ENCODE data around the gene SLC35E4. TPM values are rescaled to one million over a fixed set of nuclear protein-coding genes. Genes with fewer than 3 reads are reported as not detected.
"Not testable (repeated sequence)": the region's sequence is repeated elsewhere in the genome, so short reads cannot be mapped to it uniquely, and the experiment has no call there.

The SLC35E4 gene
- total RNA-seq, 1 donor from 2014 or later = 16.9 TPM

DNA sequence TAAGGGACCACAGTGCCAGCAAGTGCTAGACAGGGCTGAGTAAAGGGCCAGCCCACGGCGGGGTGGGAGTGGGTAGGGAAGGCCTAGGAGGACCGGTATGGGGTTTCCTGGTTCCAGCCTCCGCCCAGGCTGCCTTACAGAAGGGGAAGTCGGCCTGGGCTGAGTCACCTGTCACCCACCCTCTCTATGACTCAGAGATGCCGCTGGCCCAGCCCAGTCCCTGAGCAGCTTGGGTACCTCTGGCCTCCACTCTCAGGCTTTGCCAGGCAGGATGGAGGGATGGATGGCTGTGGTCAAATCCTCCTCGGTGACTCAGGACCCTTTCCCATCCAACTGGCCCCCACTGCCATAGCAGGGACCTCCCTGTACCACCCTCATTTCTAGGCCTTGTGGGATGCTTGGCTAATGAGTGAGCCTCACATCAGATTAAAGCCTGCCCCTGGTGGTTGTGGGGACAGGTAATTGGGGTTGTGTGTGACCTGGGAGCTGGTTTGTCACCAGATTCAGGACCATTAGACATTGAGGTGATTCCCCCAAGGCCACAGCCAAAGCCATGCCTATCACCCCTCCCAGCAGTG lies 13.9 kb downstream of the SLC35E4 start:
- DNase-seq (ENCODE audit: low read depth) = peak; percentile 70

DNA sequence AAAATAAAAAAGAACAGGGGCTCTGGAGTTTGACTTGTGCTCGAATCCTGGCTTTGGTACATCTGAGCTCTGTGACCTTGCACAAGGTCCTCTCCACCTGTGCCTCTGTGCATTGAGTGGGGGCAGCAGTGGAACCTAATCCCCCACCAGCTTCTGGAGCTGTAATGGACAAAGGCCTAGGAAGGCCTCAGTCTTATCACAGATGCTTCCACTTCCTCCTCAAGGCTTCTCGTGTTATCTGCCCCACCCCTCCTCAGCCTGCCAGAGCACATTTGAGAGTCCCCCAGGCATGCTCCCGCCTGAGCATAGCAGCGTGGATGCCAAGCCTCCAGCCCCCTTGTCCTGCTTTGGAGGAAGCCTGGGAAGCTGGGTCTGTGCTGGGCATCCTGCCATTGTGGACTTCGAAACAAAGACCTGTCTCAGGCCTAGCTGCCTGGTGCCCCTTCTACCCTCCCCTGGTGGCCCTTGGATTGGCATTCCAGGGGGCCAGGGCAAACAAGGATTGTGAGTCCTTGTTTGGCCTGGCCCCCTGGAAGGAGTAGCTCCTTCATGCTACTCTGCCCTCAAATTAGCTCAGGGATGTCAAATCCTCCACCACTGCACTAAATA lies 15.0 kb downstream of the SLC35E4 start:
- DNase-seq (ENCODE audit: low read depth) = no peak

DNA sequence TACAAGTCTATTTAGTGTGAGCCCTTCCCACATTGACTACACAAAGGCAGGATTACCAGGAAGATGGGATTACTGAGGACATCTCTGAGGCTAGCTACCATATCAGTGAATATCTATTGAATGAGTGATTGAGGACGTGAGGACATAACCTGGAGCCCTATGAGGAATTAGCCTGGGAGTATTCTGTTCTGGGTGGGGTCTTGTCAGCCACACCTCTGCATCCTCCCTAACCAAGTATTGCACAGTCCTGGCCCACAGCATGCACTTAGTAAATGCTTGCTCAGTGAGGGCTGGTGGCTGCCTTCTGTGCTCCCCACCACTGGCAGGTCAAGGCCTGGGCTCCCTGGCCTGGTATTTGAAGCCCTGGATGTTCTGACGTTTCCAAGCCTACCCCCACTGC lies 17.3 kb downstream of the SLC35E4 start:
- DNase-seq (ENCODE audit: low read depth) = no peak

DNA sequence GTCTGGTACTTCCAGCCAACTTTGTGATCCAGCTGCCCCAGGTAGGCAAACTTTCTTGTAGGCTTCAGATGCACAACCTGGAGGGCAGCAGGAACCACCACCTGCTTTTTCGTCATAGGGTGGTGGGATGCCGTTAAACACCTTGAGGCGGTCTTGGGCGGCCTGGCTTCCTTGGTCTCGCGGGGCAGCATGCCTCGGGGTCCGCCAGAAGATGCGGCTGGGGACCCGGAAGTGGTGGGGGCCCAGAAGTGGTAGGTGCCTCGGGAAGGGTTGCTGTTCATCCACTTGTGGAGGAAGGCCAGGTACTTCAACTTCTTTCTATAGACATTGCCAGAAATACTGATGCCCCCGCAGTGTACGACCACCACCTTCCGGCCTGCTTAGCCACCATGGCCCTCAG lies 18.8 kb downstream of the SLC35E4 start:
- no peak for DNase-seq (ENCODE audit: low read depth)

DNA sequence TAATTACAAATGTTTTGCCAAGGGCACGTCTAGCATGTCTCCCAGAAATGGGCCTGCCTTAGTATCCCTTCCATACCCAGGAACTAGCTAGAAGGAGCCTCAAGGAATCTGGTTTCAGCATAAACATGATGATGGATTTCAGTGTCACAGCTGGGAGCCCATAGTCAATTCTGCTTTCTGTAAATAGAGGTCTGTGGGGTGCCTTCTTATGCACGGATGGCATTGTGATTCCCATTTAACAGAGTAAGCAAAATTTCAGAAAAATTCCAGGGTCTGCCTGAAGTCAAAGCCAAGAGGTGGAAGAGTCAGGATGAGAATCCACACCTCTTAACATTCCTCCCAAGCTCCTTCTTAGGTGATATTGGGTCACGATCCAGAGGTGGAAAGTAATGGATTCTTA lies 20.0 kb downstream of the SLC35E4 start:
- DNase-seq (ENCODE audit: low read depth) = no peak

DNA sequence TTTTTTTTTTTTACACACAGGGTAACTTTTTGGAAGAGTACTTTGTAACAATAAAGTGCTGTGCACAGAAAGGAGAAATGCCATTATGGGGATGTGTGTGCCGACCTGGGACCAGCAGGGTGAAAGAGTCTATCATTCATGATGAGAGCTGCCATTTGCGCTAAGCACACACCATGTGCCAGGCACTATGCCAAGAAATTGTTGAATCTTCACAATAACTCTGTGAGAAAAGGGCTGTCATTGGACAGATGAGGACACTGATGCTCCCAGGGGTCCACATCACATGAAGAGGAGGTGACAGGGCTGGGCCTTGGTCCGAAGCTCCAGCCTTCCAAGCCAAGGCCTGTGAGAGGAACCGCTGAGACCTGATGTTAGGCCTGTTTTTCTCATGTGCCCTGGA lies 26.5 kb downstream of the SLC35E4 start:
- no peak for DNase-seq (ENCODE audit: low read depth)

DNA sequence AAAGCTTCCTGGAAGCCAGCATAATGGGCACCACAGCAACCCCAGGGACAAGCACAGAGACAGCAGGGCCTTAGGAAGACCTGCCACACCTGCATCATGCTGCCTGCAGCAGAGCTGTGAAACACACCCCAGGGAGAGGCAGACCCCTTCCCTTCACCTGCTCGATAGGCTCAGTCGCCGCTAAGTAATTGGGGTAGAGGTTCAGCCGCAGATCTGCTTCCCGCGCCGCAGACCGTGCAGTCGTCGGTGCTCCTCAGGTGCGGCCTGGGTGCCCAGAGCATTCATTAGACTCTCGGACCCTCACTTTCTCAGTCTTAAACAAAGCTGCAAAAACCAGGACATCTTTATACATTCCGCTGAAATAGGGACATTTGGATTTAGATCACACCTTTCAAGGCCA lies 29.2 kb downstream of the SLC35E4 start:
- DNase-seq (ENCODE audit: low read depth) = no peak

DNA sequence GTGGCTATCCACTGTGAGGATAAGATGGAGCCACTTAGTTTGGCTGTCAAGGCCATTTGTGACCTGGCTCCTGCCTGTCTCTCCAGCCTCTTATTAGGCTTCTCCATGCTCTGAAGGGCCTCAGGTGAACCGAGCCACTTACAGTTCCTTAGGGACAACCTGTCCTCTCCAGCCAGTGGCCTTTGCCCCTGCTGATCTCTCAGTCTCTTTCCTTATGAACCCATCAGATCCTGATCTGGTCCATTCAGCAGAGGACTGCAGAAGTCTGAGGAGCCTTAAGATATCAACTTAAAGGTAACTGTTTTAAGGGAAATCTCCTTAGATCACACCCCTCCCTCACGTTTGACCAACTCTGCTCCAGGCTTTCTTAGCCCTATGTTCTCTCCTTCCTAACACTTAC lies 29.7 kb downstream of the SLC35E4 start:
- no peak for DNase-seq (ENCODE audit: low read depth)

DNA sequence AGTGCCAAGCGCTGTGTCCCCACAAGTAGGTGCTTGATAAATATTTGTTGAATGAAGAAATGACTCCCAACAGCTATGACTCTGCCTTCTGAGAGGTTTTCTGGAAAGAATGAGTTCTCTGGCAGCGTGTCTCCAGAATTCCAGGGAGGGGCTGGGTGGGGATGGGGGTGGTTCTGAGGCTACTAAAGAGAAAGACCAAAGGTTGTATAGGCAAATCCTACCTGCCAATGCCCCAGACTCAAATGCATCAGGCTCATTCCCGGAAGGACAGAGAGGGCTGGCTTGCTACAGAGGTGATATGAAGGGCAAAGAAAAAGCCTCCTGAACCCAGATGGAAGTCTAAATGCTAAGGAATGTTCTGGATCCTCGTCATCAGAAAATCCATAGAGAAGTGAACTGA lies 30.2 kb downstream of the SLC35E4 start:
- DNase-seq (ENCODE audit: low read depth) = no peak

DNA sequence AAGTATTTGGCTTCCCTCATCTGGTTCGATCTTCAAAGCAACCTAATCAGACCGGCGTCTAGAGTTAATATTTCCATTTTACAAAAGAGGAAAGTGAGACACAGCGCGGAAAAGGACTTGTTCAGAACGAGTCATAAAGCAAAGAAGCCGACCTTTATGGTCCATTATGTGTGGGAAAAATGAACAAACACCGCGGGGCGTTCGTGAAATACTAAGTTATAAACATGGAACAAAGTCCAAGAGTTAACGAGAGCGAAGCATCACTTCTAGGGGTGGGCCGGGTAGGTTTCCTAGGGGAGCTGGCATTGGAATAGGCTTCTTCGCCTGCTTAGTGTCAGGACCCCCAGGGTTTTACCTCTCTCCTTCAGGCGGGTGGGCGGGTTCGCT lies 31.5 kb downstream of the SLC35E4 start:
- peak; percentile 6 for DNase-seq (ENCODE audit: low read depth)

DNA sequence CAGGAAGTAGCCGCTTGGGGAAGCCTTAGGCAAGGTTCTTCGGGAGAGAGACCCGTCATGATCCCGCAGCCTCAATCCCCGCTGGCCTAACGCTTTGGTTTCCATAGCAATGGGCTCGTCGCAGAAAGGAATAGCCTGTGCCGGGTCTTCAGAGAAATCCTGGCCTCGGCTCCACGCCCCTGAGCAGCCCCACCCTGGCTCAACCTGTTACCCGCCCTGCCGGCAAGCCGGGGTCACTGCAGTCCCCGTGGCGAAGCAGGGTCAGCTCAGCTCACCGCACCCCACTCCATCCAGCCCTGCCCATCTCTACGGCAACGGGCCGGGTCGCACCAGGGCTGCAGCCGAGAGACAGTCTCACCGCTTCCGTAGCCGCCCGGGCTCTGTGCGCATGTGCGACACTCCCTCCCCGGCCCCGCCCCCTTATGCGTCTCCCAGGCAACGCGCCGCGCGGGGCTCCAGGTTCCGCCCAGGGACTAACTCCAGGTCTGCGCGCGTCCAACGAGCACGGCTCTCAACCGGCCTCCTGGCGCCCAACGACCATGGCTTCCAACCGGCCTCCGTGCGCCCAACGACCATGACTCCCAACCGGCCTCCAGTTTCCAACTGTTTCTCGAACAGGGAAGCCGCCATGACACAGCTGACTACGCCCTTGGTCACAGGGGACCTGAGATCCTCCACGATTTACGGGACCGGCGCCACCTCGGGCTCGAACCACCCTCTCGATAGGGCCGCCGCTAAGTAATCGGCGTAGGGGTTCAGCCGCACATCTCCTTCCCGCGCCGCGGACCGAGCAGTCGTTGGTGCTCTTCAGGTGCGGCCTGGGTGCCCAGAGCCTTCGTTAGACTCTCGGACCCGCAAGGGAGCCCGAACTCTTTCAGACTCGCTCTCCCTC lies 32.2 kb downstream of the SLC35E4 start, which contains the start of gene DUSP18:
DUSP18 (minus strand) TSS at position 382 of the 892 bp plus-strand sequence. CDS start 3,872 bp downstream, outside the sequence.
- DNase-seq (ENCODE audit: low read depth) = peak; percentile 91

DNA sequence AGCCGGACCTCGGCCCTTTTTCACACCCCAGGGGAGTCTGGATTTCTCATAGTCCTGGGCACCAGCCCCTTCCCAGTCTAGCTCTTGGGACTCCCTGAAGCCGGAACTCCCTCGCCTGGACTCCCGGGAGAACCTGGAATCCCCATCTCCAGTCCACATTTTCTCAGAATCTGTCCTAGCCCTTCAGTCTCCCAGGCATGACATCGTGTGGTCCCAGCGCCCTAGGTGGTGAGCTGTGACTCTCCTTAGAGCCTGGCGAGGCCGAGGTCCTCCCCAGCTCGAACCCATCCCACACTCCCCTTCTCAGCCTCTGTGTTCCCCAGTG lies 32.8 kb downstream of the SLC35E4 start:
- DNase-seq (ENCODE audit: low read depth) = no peak

DNA sequence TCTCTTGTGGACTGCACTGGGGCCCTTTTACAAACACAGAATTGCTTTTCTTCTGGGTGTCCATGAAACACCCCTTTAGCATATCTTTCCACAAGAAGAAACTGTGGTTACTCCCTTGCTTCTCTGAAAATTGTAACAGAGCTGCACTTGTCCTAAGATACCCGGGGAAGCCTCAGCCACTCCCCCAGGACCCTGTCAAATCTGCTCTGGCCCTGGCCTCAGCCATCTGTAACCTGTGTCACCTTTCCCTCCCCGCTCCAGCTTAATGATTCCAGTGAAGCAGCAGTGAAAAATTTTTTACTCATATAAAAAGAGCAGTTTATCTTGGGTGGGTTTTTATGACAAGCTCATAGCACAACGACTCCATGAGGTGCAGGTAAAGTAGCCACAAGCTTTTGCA lies 35.5 kb downstream of the SLC35E4 start:
- DNase-seq (ENCODE audit: low read depth) = no peak

DNA sequence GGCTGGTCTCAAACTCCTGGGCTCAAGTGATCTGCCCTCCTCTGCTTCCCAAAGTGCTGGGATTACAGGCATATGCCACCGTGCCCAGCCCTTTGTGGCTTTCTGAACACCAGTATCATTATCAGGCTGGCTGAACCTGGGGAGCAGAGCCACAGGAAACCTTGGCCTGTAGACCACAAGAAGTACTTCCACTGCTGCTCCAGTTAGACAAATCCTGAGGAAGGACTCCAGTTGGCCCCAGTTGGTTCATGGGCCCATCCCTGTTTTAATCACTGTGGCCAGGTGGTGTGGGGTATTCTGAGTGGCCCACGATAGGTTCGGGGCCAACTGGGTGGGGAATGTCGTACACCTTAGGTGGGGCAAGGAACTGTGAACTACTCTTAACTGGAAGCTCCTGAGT lies 37.6 kb downstream of the SLC35E4 start:
- DNase-seq (ENCODE audit: low read depth) = peak; percentile 23

DNA sequence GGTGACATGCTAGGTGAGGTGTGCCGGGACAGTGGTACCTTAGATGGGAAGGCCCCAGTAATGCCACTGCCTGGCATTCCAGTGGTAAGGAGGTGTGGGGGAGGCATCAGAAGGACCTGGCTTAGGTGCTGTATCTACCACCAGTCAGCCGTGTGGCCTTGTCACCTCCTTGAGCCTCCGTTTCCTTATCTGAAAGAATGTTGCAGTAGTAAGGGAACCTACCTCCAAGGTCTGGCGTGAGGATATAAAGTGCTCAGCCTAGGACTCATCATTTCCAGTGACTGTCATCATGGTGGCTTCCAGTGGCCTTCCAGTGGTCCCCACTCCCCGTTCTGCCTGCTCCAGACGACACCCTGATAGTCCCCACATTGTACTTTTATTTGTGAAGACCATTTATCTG lies 38.9 kb downstream of the SLC35E4 start:
- no peak for DNase-seq (ENCODE audit: low read depth)

DNA sequence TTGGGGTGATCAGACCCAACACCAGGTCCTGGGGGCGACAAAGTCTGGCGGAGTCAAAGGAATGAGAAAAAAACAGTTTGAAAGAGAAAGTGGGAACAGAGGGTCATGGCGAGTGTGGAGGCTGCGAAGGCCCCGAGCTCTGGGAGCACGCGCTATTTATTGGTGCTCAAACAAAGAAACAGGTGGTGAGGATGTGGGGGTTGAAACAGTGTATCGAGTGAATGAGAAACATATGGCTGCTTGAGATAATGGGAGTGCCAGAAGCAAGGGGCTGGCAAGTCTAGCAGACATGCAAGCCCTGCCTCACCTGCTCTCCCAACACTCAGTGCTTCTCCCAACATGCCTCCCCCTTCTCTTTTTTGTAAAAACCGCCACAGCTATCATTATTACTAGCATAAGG lies 39.9 kb downstream of the SLC35E4 start:
- peak; percentile 14 for DNase-seq (ENCODE audit: low read depth)

DNA sequence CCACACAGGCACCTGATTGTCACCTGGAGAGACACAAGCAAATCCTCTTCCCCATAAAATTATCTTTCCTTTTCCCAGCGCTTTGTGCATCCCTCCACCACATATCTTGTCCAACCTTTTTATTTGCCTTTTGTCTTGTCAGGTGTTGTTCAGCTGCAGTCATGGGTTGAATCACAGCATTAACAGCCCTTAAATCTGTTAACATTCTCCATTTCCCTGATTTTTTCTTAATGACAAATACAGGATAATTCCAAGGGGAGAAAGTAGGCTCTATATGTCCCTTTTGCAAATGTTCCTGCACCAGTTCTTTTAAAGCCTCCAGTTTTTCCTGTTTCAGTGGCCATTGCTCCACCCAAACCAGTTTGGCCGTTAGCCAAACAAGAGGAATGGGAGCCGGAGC lies 41.0 kb downstream of the SLC35E4 start:
- not testable (repeated sequence) for DNase-seq (ENCODE audit: low read depth)

DNA sequence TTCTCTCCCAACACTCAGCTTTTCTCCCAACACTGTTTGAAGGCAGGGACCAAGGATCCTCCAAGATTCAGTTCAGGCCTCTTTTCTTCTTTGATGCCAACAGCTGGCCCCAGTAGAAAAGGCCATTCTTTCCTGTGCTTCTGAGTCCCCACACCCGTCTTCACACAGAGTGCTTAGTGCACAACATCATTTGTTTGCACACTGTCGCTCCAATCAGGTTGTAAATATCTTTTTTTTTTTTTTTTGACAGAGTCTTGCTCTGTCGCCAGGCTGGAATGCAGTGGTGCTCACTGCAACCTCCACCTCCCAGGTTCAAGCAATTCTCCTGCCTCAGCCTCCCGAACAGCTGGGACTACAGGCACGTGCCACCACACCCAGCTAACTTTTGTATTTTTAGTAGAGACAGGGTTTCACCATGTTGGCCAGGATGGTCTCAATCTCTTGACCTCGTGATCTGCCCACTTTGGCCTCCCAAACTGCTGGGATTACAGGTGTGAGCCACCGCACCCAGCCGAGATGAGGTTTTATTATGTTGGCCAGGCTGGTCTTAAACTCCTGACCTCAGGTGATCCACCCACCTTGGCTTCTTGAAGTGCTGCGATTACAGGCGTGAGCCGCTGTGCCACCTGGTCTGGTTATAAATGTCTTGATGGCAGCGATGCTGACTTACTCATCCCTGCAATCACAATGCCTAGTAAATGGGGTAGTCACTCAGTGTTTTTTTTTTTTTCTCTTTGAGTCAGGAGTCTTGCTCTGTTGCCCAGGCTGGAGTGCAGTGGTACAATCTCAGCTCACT lies 44.5 kb downstream of the SLC35E4 start:
- not testable (repeated sequence) for DNase-seq (ENCODE audit: low read depth)

DNA sequence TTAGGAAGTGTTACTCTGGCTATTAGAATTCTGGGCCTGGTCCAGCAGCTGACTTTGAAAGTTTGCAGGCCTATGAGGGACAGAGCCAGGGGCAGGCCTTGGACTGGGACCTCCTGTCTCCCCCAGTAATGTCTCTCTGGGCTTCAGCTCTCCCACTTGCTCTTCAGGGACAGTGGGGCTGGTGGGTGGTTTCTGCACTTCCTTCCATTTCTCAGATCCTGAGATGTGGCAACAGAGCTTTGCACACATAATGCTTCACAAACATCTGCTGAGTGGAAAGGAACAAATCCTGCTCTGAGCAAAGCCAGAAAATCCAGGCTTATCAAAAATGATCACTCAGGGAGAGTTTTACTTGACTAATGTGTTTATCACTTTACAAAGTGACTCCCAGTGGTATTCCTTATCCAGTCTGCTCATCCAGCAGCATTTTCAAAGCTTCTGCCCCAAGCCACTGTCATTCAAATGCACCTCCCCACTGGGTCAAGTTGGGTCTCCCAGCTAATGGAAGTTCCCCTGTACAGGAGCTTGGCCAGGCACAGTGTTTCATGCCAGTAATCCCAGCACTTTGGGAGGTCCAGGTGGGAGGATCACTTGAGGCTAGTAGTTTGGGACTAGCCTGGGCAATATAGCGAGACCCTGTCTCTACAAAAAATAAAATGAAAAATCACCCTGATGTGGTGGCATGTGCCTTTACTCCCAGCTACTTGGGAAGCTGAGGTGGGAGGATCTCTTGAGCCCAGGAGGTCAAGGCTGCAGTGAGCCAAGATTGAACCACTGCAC lies 45.6 kb downstream of the SLC35E4 start:
- DNase-seq (ENCODE audit: low read depth) = no peak

DNA sequence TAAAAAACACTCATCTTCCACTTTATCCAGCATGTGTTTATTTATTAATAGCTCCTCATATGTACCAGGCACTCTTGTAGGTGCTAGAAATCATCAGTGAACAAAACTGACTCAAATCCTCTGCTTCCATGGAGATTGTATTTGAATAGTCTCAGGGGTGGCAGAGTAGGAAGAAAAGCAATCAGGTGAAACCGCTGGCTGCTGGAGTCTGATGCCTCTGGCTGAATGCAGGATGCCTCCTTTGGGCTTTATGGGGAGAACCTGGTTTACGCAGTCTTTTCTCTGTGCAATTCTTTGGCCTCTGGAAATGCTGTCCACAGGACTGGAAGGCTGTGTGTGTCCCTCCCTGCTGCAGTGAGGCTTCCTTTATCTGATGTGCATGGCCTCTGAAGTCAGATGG lies 46.2 kb downstream of the SLC35E4 start:
- DNase-seq (ENCODE audit: low read depth) = no peak

DNA sequence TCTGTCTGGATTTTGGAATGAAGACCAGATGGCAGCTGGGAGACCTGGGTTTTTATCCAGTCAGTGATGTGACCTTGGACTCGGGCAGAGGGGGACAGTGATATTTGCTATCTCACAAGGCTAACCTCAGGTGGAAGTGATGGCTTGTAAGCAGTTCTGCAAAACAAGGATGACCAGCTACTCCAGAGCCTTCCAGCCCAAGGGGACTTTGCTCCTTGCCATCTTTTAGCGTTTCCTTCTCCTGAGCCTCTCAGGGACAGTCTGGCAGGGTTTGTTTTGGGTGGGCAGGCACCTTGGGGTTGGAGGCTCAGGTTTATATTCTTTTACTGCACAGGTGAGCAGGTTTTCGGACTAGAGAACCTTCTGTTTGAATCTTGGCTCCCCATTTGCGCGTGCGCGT lies 49.6 kb downstream of the SLC35E4 start:
- DNase-seq (ENCODE audit: low read depth) = no peak

Measured in myocyte (in vitro differentiated cells).